Stimulated activated CD8-positive, alpha-beta memory T cell treated with anti-CD3 and anti-CD28 coated beads, Interleukin-12 subunit alpha, Interleukin-12 subunit beta, amount 100 ng/mL, for 24 hours (primary cell): ENCODE data around the gene BCL11B.

Experiments
- DNase-seq: peaks from one replicate; pipeline ENCODE4 v3.0.0-alpha.2; 2020; ENCODE audit errors: extremely low read depth

Gene BCL11B

DNA sequence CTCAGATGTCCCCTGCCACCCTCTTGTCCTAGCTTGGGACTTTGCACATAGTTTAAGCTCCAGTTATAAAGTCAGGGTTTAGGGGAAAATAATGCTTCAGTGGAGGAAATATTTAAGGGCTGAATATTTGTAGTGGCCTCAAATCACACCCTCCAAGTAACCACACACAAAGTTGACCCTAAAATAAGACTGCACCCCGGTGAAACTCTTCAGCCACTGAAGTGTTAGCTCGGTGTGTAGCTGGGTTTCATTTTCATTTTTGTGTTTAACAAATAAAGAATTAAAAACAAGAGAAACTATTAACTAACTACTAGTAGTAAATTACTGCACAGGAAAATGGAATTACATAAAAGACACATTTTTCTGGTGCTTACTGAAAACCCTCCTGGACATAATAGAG is 14.8 kb upstream of the BCL11B start:
- no peak for DNase-seq

DNA sequence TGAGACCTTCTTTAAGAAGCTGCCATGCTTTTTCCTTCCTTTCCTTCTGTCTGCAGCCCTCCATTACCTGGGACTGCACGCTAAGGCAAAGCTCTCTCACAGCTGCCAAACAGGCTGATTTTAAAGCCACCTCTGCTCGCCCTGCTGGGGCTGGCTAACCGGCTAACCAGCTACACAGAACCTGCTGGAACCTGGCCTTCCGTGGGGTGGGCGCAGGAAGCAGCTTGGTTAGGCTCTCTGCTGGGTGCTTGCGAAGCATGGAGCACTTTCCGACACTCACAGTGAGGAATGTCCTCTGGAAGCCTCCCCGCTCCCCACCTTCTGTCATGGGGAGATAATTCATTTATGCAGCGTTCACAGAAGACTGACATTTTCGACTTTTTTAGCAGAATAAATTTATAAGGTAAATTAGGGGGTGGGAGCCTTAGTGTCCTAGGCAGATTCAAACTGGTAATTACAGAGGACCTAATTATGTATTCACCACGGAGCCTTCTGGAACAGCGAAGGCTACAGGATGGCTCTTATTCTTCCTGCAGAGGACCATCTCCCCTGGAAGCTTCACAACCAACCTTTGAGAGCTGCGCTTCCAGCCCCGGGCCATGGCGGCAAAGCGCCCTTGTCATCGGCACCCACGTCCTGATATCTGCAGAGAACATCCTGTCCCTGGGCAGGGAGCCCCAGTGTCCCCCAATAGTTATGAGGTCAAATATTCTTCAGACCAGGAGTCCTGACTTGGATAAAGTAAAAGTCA is 12.4 kb upstream of the BCL11B start:
- DNase-seq, result no peak

DNA sequence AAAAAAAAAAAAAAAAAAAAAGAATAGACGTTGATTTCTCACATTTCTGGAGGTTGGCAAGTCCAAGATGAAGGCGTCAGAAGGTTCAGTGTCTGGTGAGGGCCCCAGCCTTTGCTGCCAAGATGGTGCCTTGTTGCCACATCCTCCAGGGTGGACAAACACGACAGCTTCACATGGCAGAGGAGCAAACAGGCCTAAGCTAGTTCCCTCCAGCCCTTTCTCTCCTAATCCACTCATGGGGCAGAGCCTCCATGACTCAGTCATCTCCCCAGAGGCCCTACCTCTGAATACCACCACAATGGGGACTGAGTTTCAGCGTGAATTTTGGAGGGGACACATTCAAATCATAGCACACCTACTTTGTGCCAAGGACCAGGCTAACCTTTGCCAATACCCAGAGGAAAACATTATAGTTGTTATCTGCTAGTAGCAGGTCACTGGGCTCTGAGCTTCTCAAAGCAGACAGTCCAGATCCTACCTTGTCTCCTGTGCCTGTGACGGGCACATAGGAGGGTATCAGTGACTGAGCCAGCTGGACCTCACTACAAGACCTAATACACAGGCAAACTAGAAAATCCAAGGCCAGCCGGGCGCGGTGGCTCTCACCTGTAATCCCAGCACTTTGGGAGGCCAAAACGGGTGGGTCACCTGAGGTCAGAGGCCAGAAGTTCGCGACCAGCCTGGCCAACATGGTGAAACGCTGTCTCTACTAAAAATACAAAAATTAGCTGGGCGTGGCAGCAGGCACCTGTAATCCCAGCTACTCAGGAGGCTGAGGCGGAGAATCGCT is 10.5 kb upstream of the BCL11B start:
- DNase-seq, result no peak

DNA sequence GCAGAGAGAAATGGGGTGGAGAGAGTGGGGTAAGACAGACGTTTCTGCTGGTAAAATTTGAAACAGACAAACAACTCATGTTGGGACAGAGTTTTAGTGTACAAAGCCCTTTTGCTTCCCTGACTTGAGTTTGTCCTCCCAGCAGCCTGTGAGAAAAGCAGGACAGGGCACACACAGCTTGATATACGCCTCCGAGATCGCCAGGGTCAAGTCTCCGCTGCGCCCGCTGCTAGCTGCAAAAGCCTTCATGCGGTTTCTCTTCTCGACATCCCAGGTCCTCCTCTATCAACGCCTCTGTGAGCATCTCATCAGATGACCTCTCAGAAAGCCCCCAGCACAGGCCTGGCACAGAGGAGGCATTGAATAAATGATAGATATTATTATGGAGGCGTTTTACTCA is 9.4 kb upstream of the BCL11B start:
- no peak for DNase-seq

DNA sequence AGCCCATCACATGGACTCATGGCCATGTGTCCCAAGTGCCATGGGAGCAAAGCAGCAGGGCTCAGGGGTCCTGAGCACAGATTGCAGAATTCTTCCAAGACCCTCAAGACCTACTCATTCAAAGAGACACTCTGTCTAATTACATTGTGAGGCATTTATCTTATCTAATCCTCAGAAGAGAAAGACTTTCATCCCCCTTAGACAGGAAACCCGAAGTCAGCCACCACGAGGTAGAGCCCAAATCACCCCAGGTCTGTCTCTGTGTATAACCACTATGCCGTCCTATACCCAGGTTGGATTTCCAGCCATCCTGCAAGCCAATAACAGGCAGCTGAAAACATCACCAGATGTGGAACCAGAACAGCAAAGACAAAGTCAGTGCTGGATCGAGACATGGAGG is 8.9 kb upstream of the BCL11B start:
- no peak for DNase-seq

DNA sequence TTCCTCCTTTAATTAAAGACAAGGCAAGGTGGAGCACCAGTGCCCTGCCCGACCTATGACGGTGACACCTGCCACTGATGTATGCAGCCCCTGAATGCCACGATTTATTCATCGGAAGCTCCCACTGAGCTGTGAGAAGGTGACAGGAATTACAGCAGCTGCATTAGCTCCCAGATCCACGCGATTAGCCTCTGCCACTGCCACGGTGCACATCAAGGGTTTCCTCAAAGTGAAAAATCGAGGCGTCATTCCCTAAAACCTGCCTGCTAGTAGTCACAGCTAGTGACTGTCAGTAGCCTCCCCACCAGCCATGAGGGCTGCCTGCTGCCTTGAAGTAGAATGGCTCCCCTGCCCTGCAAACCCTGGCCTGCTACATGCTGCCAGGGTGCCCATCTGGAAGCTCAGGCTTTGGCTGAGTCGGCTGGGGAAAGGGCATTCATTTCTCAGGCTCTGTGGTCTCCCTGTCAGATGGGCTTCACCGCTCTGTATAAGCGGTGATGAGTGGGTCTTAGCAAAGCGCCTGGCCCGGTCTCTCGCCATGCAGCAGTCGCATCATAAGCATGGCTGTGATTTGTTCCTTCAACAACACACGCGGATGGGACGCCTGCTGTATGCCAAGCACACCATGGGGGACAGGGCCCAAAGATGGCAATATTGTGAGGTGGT is 8.2 kb upstream of the BCL11B start:
- no peak for DNase-seq

DNA sequence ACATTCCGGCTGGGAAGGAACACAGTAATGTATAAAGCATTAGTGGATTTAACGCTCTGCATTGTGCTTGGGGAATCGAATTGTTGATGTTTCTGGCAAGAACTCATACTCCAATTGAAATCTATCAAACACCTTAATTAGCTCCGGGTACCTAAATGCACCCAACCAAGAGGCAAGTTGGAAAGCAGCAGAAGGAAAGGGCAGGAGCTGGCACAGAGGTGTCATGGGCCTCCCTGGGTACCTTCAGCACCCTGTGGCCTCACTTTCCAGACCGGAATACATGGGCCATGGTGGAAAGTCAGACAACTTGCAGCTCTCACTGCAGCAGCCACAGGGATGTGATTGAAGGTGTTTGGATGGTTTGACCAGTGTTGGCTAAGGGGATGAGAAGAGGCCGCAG is 6.8 kb upstream of the BCL11B start:
- DNase-seq, result no peak

DNA sequence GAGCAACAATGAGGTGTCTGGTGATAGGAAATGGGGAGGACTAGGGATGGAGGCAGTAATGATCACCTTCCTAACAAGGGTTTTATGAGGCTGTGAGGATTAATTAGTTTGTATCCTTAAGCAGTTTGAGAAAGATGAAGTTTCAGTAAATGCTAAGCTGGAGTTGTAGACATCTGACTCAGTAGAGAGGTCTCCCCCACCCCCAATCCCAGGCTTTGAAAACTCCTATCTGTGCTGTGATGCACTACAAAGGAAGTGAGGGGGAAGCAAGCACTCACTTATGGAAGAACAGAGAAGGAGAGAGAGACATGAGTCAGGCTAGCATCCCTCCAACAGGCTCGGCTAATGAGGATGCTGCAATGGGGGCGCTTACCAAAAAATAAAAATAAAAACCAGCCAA is 5.5 kb upstream of the BCL11B start:
- DNase-seq, result no peak

DNA sequence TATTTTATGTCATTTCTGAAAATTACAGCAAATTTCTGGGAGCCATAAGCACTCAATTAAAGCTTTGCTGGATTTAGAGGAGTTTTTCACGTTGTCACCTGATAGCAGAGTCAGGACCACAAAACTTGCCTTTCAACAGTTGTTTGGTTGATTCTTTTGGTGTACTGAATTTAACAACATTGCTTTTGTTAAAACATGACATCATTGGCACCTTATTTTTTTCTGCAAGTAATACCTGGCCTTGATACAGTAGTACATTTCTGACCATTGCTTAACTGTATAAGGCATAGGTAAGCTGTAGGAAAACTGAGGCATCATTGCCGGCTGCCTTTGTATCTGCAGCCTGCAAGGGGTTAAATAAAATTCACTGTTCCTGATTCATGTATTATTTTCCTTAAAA is 4.5 kb upstream of the BCL11B start:
- no peak for DNase-seq

DNA sequence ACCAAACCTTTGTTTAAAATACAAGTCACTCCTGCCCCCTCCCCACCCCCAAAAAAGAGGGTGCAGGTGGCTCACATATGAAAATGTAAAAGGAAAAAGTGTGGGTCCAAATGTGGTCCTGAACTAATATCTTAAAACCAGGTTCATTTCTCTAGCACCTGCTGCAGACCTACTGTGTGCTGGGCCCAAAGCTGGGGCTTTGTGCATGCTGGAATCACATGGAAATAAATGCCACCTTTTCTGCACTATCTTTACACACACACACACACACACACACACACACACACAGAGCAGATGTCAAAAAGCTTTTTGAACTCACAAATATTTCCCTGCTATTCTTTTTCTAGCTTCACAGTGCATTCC is 3.2 kb upstream of the BCL11B start:
- no peak for DNase-seq

DNA sequence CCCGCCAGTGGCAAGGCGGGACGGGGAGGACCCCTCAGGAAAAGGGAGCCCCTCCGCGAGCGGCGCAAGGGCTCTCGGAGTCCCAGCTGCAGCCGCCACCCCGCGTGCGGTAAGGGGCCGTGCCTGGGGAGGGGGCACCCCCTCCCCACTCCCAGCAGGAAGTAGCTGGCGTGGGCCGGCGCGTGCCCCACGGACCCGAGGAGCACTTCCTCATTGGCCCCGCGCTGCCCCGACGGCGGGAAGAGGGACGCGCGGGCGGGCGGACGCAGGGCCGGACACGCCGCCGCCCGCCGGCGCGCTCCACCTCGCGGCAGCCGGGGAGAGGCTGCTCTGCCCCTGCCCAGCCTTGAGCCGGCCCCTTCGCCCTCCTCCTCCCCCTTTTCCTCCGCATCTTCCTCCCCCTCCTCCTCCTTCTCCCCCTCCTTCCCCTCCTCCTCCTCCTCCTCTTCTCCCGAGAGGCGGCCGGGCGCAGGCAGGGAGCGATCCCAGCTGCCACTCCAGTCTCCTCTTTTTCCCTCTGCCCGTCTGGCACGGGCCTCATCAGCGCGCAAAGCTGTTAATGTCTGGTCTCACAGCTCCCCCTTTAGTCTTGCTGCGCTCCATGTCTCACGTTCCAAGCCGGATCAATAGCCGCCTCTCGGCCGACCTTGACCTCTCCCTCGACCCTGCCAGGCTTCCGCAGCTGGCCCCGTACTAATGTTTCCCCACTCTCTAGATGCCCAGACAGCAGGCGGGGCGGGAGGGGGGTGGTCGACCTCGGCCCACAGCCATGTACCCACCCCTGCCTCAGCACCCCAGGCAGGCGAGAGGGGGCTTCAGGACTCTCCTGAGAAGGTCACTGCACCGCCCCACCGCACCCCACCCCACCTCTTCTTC is 2.6 kb upstream of the BCL11B start:
- no peak for DNase-seq

DNA sequence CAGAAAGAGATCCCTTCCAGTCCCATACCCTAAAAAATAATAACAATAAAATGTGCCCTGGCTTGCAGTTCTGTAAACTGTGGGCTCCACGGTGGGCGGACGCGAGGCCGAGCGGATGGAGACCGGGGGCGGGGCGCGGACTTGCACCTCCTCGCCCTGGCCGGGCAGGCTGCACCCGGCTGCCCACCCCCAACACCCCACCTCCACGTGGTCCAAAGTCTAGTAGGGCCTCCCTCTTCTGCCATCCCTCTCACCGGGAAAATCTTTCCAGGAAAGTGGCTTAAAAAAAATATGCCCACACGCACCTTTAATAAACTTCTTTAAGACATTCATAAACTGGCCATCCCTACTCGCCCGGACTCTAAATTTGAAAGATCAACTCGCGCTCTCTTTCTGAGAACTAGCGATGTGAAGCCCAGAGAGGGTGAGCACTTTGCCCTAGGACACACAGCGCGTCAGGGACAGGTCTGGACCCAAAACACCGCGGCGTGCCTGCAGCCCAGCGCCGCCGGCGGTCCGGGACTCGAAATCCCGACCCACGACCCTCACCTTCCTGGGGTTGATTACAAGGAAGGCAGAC is 1.9 kb upstream of the BCL11B start:
- no peak for DNase-seq

DNA sequence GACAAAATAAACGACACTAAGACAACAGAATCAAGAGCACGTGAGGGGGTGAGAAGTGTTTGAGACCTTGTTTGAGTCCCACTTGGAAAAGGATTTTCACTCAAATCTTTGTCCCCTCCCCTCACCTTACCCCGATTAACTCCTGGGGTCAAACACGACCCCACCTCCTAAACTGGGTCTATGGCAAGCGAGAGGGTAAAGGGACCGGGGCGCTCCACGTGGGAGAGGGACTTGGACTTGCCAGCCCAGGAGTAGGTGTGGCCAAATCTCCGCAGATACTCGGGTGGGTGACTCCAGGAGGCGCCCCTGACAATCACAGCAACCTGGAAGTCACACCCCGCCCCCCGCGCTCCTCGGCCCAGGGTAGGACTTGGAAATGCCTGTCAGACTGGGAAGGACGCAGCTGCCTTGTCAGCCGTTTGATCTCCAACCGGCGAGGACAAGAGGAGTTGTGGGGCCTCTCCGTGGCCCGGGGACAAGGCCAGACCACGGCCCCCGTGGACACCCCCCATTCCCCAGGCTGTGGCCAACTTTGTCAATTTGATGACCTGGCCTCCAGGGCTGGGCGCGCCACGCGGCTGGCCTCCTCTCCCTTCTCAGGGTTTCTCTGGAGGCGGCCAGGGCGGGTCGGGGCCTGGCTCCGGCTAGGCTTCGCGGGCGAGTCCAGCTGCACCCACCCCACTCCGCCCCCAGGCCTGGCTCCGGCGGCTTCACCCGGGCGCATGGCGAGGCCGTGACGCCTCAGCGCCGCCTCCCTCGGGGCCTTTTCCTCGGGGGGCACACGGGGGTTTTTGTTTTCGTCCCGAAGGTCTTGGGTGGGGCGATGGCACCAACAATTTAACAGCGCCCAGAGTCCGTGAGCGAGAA is 1.1 kb upstream of the BCL11B start:
- no peak for DNase-seq

DNA sequence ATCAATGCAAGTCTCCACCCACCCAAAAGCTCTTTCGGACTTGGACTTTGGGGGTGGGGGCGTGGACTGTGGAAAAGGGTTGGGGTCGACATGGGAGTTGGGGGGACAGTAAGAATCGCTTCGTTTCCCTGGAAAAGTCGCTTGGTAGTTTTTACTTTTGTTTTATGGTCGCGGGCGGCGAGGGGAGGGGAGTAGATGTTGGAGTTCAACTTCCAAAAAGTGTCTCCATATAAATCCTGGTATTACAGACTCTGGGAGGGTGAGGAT is 568 bp upstream of the BCL11B start:
- no peak for DNase-seq

DNA sequence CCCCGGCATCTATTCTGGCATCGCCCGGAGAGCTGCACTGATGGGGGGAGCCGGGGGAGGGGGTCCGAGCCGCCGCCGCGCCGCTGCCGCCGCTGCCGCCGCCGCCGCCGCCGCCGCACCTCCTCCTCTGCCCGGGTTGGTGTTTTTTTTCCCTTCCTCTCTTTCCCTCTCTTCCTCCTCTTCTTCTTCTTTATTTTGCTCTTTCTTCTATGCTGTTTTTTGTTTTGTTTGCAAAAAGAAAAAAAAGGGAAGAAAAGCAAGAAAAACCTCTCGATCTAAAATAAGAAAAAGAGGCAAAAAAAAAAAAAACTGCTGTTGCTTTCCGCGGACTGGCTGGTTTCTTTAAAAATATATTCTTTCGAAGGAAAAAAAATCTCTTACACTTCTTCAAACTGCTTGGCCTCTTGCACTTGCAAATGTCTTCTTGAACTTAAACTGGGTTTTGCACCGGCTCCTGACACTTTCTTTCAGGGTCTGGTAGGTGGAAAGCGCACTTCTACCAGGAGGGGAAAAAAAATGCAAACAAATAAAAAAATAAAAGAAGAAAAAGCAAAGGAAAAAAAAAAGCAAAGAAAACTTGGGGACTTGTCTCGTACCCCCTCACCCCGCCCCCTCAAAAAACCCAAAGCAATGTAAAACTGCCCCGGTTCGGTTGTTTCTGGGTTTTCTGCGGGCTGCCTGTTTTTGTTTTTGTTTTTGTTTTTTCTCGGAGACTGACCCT is 616 bp downstream of the BCL11B start:
- no peak for DNase-seq

DNA sequence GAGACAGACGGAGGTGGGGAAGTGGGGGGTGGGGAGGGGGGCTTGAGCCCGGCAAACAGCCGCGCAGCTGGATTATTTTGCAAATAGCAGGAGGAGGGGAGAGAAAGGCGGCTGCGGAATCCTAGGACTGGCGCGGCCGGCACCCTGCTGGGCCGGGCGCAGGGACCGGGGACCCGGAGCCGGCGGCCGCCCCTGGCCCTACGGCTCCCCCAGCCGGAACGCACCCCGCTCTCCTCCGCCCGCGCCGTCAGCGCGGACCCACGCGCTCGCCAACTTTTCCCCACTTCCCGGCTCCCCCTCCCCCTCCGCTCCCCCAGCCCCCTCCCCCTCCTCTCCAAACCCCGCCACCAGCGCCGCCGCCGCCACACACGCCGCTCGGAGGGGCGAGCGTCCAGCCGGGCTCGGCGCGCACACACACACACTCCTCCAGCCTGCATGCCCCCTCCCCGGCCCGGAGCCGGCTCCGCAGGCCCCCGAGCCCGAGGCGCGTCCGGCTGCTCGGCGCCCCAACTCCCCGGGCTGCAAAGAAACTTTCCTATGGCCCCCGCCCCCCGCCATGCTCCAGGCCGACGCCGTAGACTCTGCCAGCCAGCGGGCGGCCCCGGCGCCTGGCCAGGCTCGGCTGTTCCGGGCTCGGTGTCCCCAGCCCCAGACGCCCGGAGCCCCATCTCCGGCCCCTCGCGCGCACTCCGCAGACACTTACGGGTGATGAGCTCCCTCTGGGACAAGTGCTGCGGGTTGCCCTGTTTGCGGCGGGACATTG is 1.4 kb downstream of the BCL11B start:
- DNase-seq, result no peak

DNA sequence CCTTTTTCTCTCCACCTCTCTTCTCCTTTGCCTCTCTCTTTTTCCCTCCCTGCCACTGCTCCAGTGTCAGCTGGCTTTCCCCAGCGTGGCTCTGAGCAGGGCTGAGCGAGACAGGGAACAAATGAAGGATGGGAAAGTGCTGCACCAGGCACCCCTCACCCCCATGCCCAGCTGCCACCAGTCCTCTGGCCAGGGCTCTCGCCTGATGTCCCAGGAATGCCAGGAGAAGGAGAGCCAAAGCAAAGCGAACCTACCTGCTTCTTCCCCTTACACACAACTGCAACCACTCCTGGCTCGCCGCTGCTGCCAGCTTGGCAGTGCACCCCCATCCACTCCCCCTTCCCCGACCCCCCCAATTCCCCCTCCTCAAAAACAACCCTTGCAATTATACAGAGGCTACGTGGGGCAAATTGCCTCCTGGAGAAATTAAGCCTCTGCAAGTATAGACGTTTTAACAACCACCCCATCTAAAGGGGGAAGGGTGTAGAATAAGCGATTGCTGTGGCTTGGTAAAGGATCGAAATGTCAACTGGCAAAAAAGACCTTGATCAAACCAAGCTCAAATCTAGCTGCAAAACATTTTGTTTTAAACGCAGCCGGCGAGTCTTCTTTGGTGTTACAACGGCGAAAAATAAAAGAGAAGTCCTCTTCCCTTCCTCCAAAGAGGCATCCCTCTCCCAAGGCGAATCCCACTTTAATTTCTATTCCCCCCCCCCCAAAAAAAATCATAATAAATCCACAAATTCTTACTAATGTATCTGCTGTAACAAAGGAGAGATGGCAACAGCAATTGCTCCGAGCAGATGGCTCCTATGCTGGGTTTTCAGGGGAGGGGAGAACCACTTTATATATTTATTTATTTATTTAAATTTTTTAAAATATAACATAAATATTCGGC is 2.9 kb downstream of the BCL11B start:
- DNase-seq, result no peak
